HCT116 (cell line): Measurements from ENCODE around the gene FPR2. TPM values are rescaled to one million over a fixed set of nuclear protein-coding genes. Genes with fewer than 3 reads are reported as not detected.
"Not testable (repeated sequence)": the region's sequence is repeated elsewhere in the genome, so short reads cannot be mapped to it uniquely, and the experiment has no call there.

Source experiments
- ATAC-seq: fragments of 200-7000 bp; cut with Tn5 transposase; 2 replicates; pipeline ENCODE4 v1.9.1; 2020; ENCODE audit warnings: mild to moderate bottlenecking, moderate library complexity
- BruUV-seq: library from RNA; stranded (reverse); fragments of 400-500 nt; replicated peaks from 2 replicates; lab custom pipeline; 2021; lab: Mats Ljungman, UMichigan
- CTCF ChIA-PET: fragments of 300-600 bp; sonication (Branson Sonifier 250); formaldehyde crosslinking; loops from one replicate; lab custom pipeline; 2021; ENCODE audit warnings: antibody characterized with exemption; lab: Charles Lee
- POLR2A ChIA-PET: fragments of 300-600, 350-600 bp; sonication (Branson Sonifier 250); formaldehyde crosslinking; loops from one replicate; lab custom pipeline; 2021; ENCODE audit warnings: antibody characterized with exemption; lab: Charles Lee
- RAD21 ChIA-PET, 2 experiments: fragments of 300-600 bp; sonication (Branson Sonifier 250); formaldehyde crosslinking; loops; one replicate each; lab custom pipeline; 2023; ENCODE audit warnings: low total read pairs in 2 of 2; ENCODE audit not compliant: uncharacterized antibody in 2 of 2, unreplicated experiment in 2 of 2, low non-redundant PET in 1 of 2; lab: Charles Lee
- DNase-seq: peaks from one replicate; pipeline ENCODE4 v3.0.0-alpha.2; 2010; ENCODE audit warnings: low read depth, low spot score
- H2AFZ ChIP-seq: fragments of 200-600 bp; shearing (Covaris generic), sonication (generic); 2 replicates; pipeline ENCODE4 v1.6.1; 2017; ENCODE audit warnings: low read depth, mixed run types, mixed read lengths, antibody characterized with exemption, low read length; ENCODE audit not compliant: poor library complexity, severe bottlenecking
- H3K27ac ChIP-seq: 2 replicates; pipeline ENCODE4 v1.5.1; 2012; ENCODE audit warnings: low read depth, low read length
- H3K27me3 ChIP-seq: fragments of 200-600 bp; sonication (generic); 2 replicates; pipeline ENCODE4 v1.6.1; 2016; ENCODE audit warnings: mixed run types, low read length, mixed read lengths; ENCODE audit not compliant: insufficient read depth
- H3K36me3 ChIP-seq, 2 experiments: fragments of 200-500 bp in 1 of 2; fragments of 200-600 bp in 1 of 2; sonication (Bioruptor generic) in 1 of 2; sonication (generic) in 1 of 2; 2 replicates each; pipeline versions ENCODE4 v1.5.1 to v1.6.1; 2014 to 2016; ENCODE audit warnings: low read length in 2 of 2, inconsistent platforms in 1 of 2, mixed read lengths in 1 of 2, mixed run types in 1 of 2; ENCODE audit not compliant: insufficient read depth in 2 of 2, control insufficient read depth in 1 of 2
- H3K4me1 ChIP-seq, 2 experiments: fragments of 200-600 bp in 1 of 2; sonication (generic) in 1 of 2; 2 replicates each; pipeline versions ENCODE4 v1.5.1 to v1.6.1; 2012 to 2017; ENCODE audit warnings: low read length in 2 of 2, inconsistent platforms in 1 of 2, mild to moderate bottlenecking in 1 of 2, mixed read lengths in 1 of 2, mixed run types in 1 of 2, moderate library complexity in 1 of 2; ENCODE audit not compliant: insufficient read depth in 2 of 2, control insufficient read depth in 1 of 2
- H3K4me2 ChIP-seq: fragments of 200-600 bp; sonication (generic); 2 replicates; pipeline ENCODE4 v1.6.1; 2017; ENCODE audit warnings: mixed run types, low read length, mixed read lengths
- H3K4me3 ChIP-seq, 2 experiments: fragments of 200-600 bp in 1 of 2; sonication (generic) in 1 of 2; replicated peaks in 1 of 2; 2 replicates each; pipeline ENCODE4 v1.5.1; 2011 to 2016; ENCODE audit warnings: low read length in 2 of 2, control low read depth in 1 of 2, low read depth in 1 of 2, mild to moderate bottlenecking in 1 of 2, mixed read lengths in 1 of 2, mixed run types in 1 of 2
- H3K79me2 ChIP-seq: fragments of 200-600 bp; sonication (generic); 2 replicates; pipeline ENCODE4 v1.6.1; 2017; ENCODE audit warnings: mild to moderate bottlenecking, mixed run types, low read length, moderate library complexity, mixed read lengths; ENCODE audit not compliant: insufficient read depth
- H3K9ac ChIP-seq: fragments of 200-600 bp; sonication (generic); 2 replicates; pipeline ENCODE4 v1.6.1; 2016; ENCODE audit warnings: low read length, mixed read lengths
- H3K9me2 ChIP-seq: fragments of 200-600 bp; sonication (generic), shearing (Covaris generic); 2 replicates; pipeline ENCODE4 v1.6.1; 2017; ENCODE audit warnings: mixed run types, mild to moderate bottlenecking, moderate library complexity; ENCODE audit not compliant: insufficient read depth
- H3K9me3 ChIP-seq, 2 experiments: fragments of 200-500 bp in 1 of 2; fragments of 200-600 bp in 1 of 2; sonication (Bioruptor generic) in 1 of 2; sonication (generic) in 1 of 2; 2 replicates each; pipeline ENCODE4 v1.6.1; 2014 to 2017; ENCODE audit warnings: low read length in 2 of 2, mixed read lengths in 2 of 2, inconsistent platforms in 1 of 2, low read depth in 1 of 2, mild to moderate bottlenecking in 1 of 2, mixed run types in 1 of 2, moderate library complexity in 1 of 2; ENCODE audit not compliant: control insufficient read depth in 1 of 2, insufficient read depth in 1 of 2
- H4K20me1 ChIP-seq: fragments of 200-600 bp; sonication (generic), shearing (Covaris generic); 2 replicates; pipeline ENCODE4 v1.6.1; 2017; ENCODE audit warnings: mixed run types, mild to moderate bottlenecking, moderate library complexity; ENCODE audit not compliant: insufficient read depth
- CEBPB ChIP-seq: IDR thresholded peaks from 2 replicates; pipeline ENCODE4 v1.6.1; 2012; ENCODE audit warnings: low read depth
- ELF1 ChIP-seq: IDR thresholded peaks from 2 replicates; pipeline ENCODE4 v1.6.1; 2012; ENCODE audit warnings: low read depth, borderline replicate concordance
- EZH2phosphoT487 ChIP-seq: fragments of 200-600 bp; IDR thresholded peaks from 2 replicates; pipeline ENCODE4 v1.6.1; 2018; ENCODE audit warnings: antibody characterized with exemption, borderline replicate concordance
- JUND ChIP-seq: IDR thresholded peaks from 2 replicates; pipeline ENCODE4 v1.6.1; 2012
- TCF7L2 ChIP-seq: IDR thresholded peaks from 2 replicates; pipeline ENCODE4 v1.7.0; 2011; ENCODE audit warnings: borderline replicate concordance, inconsistent platforms; ENCODE audit not compliant: insufficient read depth, insufficient read length; ENCODE audit errors: extremely low read depth
- ZFX ChIP-seq: fragments of 450-650 bp; IDR thresholded peaks from 2 replicates; pipeline ENCODE4 v1.6.1; 2017
- ZNF274 ChIP-seq: fragments of 200-500 bp; sonication (Bioruptor generic); IDR thresholded peaks from 2 replicates; pipeline ENCODE4 v1.6.1; 2014; ENCODE audit warnings: mild to moderate bottlenecking, low read depth, low read length, inconsistent platforms
- intact Hi-C: fragments of 100-400 bp; cut with micrococcal nuclease; formaldehyde crosslinking; loops from 2 replicates; pipeline ENCODE4 v1.10.0; 2022
- total RNA-seq: library from RNA; stranded (reverse); gene quantifications from one replicate; pipeline ENCODE4 v1.2.1, GENCODE V29; 2021; ENCODE audit not compliant: unreplicated experiment
- TF ChIP-seq, protein P1 (sequence below): IDR thresholded peaks from 2 replicates; pipeline ENCODE4 v1.6.1; 2012
- TF ChIP-seq, protein P2 (sequence below): IDR thresholded peaks from 2 replicates; pipeline ENCODE4 v1.6.1; 2012; ENCODE audit warnings: low read depth

FPR2 gene
- total RNA-seq, 1 experiment from 2014 or later: not detected

DNA sequence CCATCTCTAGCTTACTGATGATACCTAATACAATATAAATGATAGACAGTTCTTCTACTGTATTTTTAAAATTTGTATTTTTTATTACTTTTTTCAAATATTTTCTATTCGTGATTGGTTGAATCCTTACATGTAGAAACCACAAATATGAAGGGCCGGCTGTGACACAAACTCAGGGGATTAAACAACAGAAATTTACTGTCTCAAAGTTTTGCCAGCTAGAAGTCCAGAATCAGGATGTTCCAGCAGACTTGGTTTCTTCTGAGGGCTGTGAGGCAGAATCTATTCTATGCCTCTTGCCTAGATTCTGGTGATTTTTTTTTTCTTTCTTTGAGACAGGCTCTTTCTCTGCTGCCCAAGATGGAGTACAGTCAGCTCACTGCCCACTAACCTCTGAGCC, 23.1 kb upstream of the FPR2 start:
- BruUV-seq: no TSS peak
- H3K27ac ChIP-seq: no peak overlapping the region
- H3K4me3 ChIP-seq: no peak overlapping the region
- ChIA-PET CTCF (no interaction called here), POLR2A (no interaction called here), RAD21 (no interaction called here)
- no peak for DNase-seq
- H3K9ac ChIP-seq: no peak overlapping the region
- no peak for ATAC-seq
- intact Hi-C loops: no loop called here
- no peaks in the 10 kb centered on the region for H3K36me3 ChIP-seq
- no peaks in the 10 kb centered on the region for H3K27me3 ChIP-seq
- TF ChIP-seq CEBPB (no peak), TCF7L2 (no peak), ZNF274 (no peak), ZFX (no peak), JUND (no peak), ELF1 (no peak), EZH2phosphoT487 (no peak)
- TF ChIP-seq, protein P1, sequence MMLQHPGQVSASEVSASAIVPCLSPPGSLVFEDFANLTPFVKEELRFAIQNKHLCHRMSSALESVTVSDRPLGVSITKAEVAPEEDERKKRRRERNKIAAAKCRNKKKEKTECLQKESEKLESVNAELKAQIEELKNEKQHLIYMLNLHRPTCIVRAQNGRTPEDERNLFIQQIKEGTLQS: no peak
- TF ChIP-seq, protein P2, sequence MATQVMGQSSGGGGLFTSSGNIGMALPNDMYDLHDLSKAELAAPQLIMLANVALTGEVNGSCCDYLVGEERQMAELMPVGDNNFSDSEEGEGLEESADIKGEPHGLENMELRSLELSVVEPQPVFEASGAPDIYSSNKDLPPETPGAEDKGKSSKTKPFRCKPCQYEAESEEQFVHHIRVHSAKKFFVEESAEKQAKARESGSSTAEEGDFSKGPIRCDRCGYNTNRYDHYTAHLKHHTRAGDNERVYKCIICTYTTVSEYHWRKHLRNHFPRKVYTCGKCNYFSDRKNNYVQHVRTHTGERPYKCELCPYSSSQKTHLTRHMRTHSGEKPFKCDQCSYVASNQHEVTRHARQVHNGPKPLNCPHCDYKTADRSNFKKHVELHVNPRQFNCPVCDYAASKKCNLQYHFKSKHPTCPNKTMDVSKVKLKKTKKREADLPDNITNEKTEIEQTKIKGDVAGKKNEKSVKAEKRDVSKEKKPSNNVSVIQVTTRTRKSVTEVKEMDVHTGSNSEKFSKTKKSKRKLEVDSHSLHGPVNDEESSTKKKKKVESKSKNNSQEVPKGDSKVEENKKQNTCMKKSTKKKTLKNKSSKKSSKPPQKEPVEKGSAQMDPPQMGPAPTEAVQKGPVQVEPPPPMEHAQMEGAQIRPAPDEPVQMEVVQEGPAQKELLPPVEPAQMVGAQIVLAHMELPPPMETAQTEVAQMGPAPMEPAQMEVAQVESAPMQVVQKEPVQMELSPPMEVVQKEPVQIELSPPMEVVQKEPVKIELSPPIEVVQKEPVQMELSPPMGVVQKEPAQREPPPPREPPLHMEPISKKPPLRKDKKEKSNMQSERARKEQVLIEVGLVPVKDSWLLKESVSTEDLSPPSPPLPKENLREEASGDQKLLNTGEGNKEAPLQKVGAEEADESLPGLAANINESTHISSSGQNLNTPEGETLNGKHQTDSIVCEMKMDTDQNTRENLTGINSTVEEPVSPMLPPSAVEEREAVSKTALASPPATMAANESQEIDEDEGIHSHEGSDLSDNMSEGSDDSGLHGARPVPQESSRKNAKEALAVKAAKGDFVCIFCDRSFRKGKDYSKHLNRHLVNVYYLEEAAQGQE: no peak
- H3K9me3 ChIP-seq: no peaks in the 10 kb centered on the region
- no peaks in the 10 kb centered on the region for H3K79me2 ChIP-seq
- no peaks in the 10 kb centered on the region for H3K4me1 ChIP-seq
- no peaks in the 10 kb centered on the region for H4K20me1 ChIP-seq
- no peak overlapping the region for H3K4me2 ChIP-seq
- no peak overlapping the region for H2AFZ ChIP-seq
- H3K9me2 ChIP-seq: no peaks in the 10 kb centered on the region

DNA sequence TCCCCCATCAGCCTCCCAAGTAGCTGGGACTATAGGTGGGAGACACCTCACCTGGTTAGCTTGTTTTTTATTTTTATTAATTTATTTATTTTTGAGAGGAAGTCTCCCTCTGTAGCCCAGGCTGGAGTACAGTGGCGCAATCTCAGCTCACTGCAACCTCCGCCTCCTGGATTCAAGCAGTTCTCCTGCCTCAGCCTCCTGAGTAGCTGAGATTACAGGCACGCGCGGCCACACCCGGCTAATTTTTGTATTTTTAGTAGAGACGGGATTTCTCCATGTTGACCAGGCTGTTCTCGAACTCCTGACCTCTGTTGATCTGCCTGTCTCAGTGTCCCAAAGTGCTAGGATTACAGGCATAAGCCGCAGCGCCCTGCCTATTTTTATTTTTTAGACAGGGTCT, 22.5 kb upstream of the FPR2 start:
- DNase-seq, H3K79me2 ChIP-seq, H3K4me1 ChIP-seq, H3K9me2 ChIP-seq, CTCF ChIA-PET, H3K27ac ChIP-seq, ATAC-seq, H3K9me3 ChIP-seq, RAD21 ChIA-PET, POLR2A ChIA-PET, intact Hi-C loops, H3K4me2 ChIP-seq, H4K20me1 ChIP-seq, BruUV-seq, H3K9ac ChIP-seq, H3K4me3 ChIP-seq, H3K27me3 ChIP-seq, H2AFZ ChIP-seq, H3K36me3 ChIP-seq: not testable (repeated sequence)
